Measurements from ENCODE around the gene HES5. TPM values are rescaled to one million over a fixed set of nuclear protein-coding genes. Genes with fewer than 3 reads are reported as not detected.

HES5 gene
- total RNA-seq, 4 donors from 2014 or later, result not detected

DNA sequence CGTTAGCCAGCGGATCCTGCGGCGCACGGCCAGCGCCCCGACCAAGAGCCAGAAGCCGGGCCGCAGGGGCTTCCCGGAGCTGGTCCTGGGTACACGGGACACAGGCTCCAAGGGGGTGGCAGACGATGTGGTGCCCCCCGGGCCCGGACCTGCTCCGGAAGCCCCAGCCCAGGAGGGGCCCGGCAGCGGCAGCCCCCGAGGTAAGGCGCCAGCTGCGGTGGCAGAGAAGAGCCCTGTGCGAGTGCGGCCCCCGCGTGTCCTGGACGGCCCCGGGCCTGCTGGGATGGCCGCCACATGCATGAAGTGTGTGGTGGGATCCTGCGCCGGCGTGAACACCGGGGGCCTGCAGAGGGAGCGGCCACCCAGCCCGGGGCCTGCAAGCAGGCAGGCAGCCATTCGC, 27.9 kb downstream of the HES5 start:
- no peaks in the 10 kb centered on the region for H3K36me3 ChIP-seq
- H3K4me1 ChIP-seq, result peaks cover 0 to 34% (median 0%) of the 10 kb centered on the region in 3 donors
- no peak overlapping the region for H3K4me3 ChIP-seq
- H3K27me3 ChIP-seq, result peaks cover 89% of the 10 kb centered on the region
- WGBS, 2 donors (ENCODE audit: low coverage in 1 of 2), result no CpG with 5 or more reads among the region's 34 CpGs
- no peak for TF ChIP-seq POLR2A (IDR thresholded peaks at IDR 0.05)
- TF ChIP-seq, protein P1, sequence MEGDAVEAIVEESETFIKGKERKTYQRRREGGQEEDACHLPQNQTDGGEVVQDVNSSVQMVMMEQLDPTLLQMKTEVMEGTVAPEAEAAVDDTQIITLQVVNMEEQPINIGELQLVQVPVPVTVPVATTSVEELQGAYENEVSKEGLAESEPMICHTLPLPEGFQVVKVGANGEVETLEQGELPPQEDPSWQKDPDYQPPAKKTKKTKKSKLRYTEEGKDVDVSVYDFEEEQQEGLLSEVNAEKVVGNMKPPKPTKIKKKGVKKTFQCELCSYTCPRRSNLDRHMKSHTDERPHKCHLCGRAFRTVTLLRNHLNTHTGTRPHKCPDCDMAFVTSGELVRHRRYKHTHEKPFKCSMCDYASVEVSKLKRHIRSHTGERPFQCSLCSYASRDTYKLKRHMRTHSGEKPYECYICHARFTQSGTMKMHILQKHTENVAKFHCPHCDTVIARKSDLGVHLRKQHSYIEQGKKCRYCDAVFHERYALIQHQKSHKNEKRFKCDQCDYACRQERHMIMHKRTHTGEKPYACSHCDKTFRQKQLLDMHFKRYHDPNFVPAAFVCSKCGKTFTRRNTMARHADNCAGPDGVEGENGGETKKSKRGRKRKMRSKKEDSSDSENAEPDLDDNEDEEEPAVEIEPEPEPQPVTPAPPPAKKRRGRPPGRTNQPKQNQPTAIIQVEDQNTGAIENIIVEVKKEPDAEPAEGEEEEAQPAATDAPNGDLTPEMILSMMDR (IDR thresholded peaks at IDR 0.05), result no peak
- no peak for TF ChIP-seq POLR2AphosphoS5 (IDR thresholded peaks at IDR 0.05)
- no peak for TF ChIP-seq EP300 (IDR thresholded peaks at IDR 0.05)
- H3K27ac ChIP-seq, result no peak overlapping the region
- no peak for ATAC-seq
- no peaks in the 10 kb centered on the region for H3K9me3 ChIP-seq

DNA sequence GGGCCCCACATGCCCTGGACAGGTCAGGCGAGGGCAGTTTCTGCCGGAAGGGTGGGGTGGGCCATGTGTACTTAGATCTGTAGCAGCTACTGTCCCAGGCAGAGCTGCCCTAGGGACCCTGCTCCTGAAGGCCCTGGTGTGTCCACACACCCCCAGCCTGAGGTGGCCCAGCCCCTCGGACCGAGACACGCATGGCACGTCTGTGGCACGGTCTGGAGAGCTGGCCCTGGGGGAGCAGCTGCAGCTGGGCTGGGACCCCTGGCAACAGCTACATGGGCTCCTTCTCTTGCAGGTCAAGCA, 28.3 kb downstream of the HES5 start:
- no CpG with 5 or more reads among the region's 7 CpGs for WGBS, 2 donors (ENCODE audit: low coverage in 1 of 2)
- no peak for ATAC-seq
- TF ChIP-seq, protein P1 (IDR thresholded peaks at IDR 0.05), result no peak
- TF ChIP-seq POLR2AphosphoS5 (IDR thresholded peaks at IDR 0.05) (no peak), POLR2A (IDR thresholded peaks at IDR 0.05) (no peak), EP300 (IDR thresholded peaks at IDR 0.05) (no peak)
- Histone ChIP-seq H3K9me3 (no peaks in the 10 kb centered on the region), H3K4me3 (no peak overlapping the region), H3K4me1 (peaks cover 0 to 30% (median 0%) of the 10 kb centered on the region in 3 donors), H3K27ac (no peak overlapping the region), H3K27me3 (peaks cover 90% of the 10 kb centered on the region), H3K36me3 (no peaks in the 10 kb centered on the region)

DNA sequence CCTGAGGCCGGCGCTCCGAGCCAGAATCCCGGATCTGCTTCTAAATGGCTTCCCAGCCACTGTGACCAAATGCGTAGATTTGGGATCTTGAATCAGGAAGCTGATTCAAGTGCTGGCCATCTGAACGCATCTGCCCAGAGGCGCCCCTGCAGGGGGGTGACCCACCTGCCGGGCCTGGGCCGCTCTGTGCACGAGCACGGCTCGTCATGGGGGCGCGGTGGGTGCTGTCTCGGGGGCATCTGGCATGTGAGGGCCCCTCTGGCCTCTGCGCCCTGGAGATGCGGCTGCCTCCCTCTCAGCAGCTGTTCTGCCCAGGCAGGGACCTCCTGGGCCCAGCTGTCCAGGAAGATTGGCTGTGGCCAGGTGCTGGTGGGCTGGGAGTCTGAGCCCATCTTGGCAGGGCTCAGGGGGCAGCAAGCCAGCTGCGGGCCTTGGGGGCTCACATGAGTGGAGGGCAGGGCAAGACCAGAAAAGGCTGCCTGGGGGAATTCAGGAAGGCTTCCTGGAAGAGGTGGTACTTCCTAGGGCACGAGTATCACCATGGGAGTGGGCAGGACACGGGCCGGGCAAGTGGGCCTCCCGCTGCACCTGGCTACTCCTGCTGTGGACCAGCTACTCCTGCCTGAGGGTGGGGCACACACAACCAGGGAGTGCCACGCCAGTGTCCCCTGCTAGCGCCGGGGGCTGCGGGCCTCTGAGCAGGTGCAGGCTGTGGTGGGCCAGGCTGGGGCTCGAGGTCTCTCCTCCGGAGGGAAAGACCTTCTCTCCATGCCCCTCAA, 28.8 kb downstream of the HES5 start:
- no peak for ATAC-seq
- H3K27ac ChIP-seq, result no peak overlapping the region
- WGBS, 2 donors (ENCODE audit: low coverage in 1 of 2), result 60% methylated on average over 1 of the region's 28 CpGs; no CpG with 5 or more reads in 1 of the 2 donors
- no peaks in the 10 kb centered on the region for H3K36me3 ChIP-seq
- no peak for TF ChIP-seq POLR2A (IDR thresholded peaks at IDR 0.05)
- TF ChIP-seq POLR2AphosphoS5 (IDR thresholded peaks at IDR 0.05), result no peak
- TF ChIP-seq, protein P1 (IDR thresholded peaks at IDR 0.05), result no peak
- no peak for TF ChIP-seq EP300 (IDR thresholded peaks at IDR 0.05)
- peaks cover 90% of the 10 kb centered on the region for H3K27me3 ChIP-seq
- H3K4me1 ChIP-seq, result peaks cover 0 to 25% (median 0%) of the 10 kb centered on the region in 3 donors
- H3K4me3 ChIP-seq, result no peak overlapping the region
- no peaks in the 10 kb centered on the region for H3K9me3 ChIP-seq

DNA sequence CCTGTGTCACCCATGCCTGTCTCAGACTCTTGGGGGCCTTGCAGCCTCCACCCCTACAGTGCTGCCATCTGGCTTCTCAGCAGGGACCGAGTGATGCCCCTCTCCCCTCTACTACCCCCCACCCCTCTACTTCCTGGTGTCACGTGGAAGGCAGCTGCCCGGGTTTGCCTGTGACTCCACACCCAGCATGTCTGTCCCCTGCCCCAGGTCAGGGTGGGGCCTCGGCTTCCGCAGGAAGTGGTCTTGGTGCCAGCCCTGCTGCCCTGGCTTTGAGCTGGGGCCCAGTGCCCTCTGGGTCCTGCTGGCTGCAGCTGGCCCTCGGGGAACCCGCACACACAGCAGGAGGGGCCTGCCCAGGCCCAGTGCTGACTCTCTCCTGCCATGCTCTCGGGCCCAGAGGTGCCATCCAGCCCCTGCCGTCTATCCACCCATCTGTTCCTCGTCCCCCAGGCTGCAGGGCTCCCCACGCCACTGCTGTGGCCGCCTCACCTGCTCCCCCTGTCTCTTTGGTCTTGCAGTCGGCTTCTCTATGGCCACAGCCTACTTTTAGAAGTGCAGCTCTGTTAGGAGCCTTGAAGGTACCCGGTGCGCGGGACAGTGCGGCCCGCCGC, 30.0 kb downstream of the HES5 start:
- H3K4me3 ChIP-seq, result no peak overlapping the region
- peaks cover 79% of the 10 kb centered on the region for H3K27me3 ChIP-seq
- 60% methylated on average over 5 of the region's 19 CpGs; no CpG with 5 or more reads in 1 of the 2 donors for WGBS, 2 donors (ENCODE audit: low coverage in 1 of 2)
- ATAC-seq, result no peak
- H3K9me3 ChIP-seq, result no peaks in the 10 kb centered on the region
- H3K4me1 ChIP-seq, result peaks cover 0 to 20% (median 0%) of the 10 kb centered on the region in 3 donors
- no peak overlapping the region for H3K27ac ChIP-seq
- TF ChIP-seq, protein P1 (IDR thresholded peaks at IDR 0.05), result no peak
- no peak for TF ChIP-seq POLR2A (IDR thresholded peaks at IDR 0.05)
- TF ChIP-seq EP300 (IDR thresholded peaks at IDR 0.05), result no peak
- no peak for TF ChIP-seq POLR2AphosphoS5 (IDR thresholded peaks at IDR 0.05)
- no peaks in the 10 kb centered on the region for H3K36me3 ChIP-seq

DNA sequence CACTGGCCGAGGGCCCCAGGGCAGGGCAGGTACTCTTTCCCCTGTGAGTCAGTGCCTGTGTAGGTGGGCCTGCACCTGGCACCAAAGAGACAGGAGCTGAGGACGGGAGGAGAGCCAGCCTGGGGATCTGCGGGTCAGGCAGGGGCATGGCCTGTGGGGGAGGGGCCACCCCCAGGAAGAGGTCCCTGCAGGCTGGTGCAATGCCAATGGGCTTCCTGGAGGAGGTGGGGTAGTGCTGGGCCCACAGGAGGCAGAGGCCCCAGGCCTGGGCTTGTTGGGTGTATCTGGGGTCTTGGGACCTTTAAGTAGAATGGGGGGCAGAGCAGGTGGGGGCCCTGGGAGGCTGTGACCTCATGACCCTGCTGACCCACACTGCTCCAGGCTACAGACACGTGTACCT, 30.8 kb downstream of the HES5 start:
- Histone ChIP-seq H3K27me3 (peaks cover 71% of the 10 kb centered on the region), H3K4me1 (peaks cover 0 to 12% (median 0%) of the 10 kb centered on the region in 3 donors), H3K4me3 (no peak overlapping the region), H3K36me3 (no peaks in the 10 kb centered on the region), H3K27ac (no peak overlapping the region), H3K9me3 (no peaks in the 10 kb centered on the region)
- no peak for ATAC-seq
- no peak for TF ChIP-seq POLR2AphosphoS5 (IDR thresholded peaks at IDR 0.05)
- no peak for TF ChIP-seq EP300 (IDR thresholded peaks at IDR 0.05)
- TF ChIP-seq, protein P1 (IDR thresholded peaks at IDR 0.05), result no peak
- no peak for TF ChIP-seq POLR2A (IDR thresholded peaks at IDR 0.05)
- WGBS, 2 donors (ENCODE audit: low coverage in 1 of 2), result no CpG with 5 or more reads among the region's 4 CpGs

Measured in gastroesophageal sphincter (tissue), 4 donors.